OCI-LY3 (cell line): Measurements from ENCODE around the gene SULT4A1.

Experiments
- CTCF ChIP-seq: fragments of 200-600, 300-600 bp; sonication (generic); IDR thresholded peaks from 2 replicates; pipeline ENCODE4 v1.5.1; 2014; ENCODE audit warnings: antibody characterized with exemption, low read length, low read depth
- EZH2phosphoT487 ChIP-seq: fragments of 200-600 bp; shearing (Covaris generic); IDR thresholded peaks from 2 replicates; pipeline ENCODE4 v1.6.1; 2018; ENCODE audit warnings: antibody characterized with exemption, mixed run types, low read depth

GRCh38 chr22:43846966-43847365 lies 15.3 kb downstream of the SULT4A1 start:
- TF ChIP-seq CTCF, result no peak
- TF ChIP-seq EZH2phosphoT487, result no peak
